ENCODE measurements around the gene TULP4. TPM values are rescaled to one million over a fixed set of nuclear protein-coding genes. Genes with fewer than 3 reads are reported as not detected.
"Not testable (repeated sequence)": the region's sequence is repeated elsewhere in the genome, so short reads cannot be mapped to it uniquely, and the experiment has no call there.

TULP4 gene
- total RNA-seq, 1 experiment from 2014 or later: 82.0 TPM

GRCh38 chr6:158524311-158524710 is 212.0 kb downstream of the TULP4 start:
- peaks cover 7% of the 10 kb centered on the region for H3K9me3 ChIP-seq (ENCODE audit: low read depth, low read length, poor library complexity, severe bottlenecking)
- intact Hi-C loops (cut with micrococcal nuclease; ENCODE audit: unreplicated experiment): no loop called here
- no TSS peak for BruUV-seq (replicated peaks)
- POLR2A ChIA-PET (ENCODE audit: low non-redundant PET): no interaction called here
- H3K36me3 ChIP-seq (ENCODE audit: insufficient read depth, low read length, poor library complexity, severe bottlenecking): no peaks in the 10 kb centered on the region
- no peak overlapping the region for H3K27ac ChIP-seq (ENCODE audit: low read depth, low read length, poor library complexity, severe bottlenecking)
- no peak for TF ChIP-seq EZH2 (IDR thresholded peaks at IDR 0.05; ENCODE audit: borderline replicate concordance, low read depth, low read length, poor library complexity, severe bottlenecking)
- TF ChIP-seq CTCF (conservative IDR thresholded peaks at IDR 0.05; ENCODE audit: low read depth, low read length): no peak
- H3K4me1 ChIP-seq (ENCODE audit: insufficient read depth, low read length, poor library complexity, severe bottlenecking): peaks cover 5% of the 10 kb centered on the region
- H3K4me3 ChIP-seq (ENCODE audit: low read depth, low read length, poor library complexity, severe bottlenecking): no peak overlapping the region
- CTCF ChIA-PET: no interaction called here
- no peak for DNase-seq (ENCODE audit: low spot score)
- no peaks in the 10 kb centered on the region for H3K27me3 ChIP-seq (replicated peaks; ENCODE audit: insufficient read depth, low read depth, low read length, poor library complexity)

GRCh38 chr6:158527858-158528257 is 215.6 kb downstream of the TULP4 start:
- H3K4me1 ChIP-seq (ENCODE audit: insufficient read depth, low read length, poor library complexity, severe bottlenecking); DNase-seq (ENCODE audit: low spot score); H3K27ac ChIP-seq (ENCODE audit: low read depth, low read length, poor library complexity, severe bottlenecking); BruUV-seq (replicated peaks); POLR2A ChIA-PET (ENCODE audit: low non-redundant PET); H3K27me3 ChIP-seq (replicated peaks; ENCODE audit: insufficient read depth, low read depth, low read length, poor library complexity); H3K4me3 ChIP-seq (ENCODE audit: low read depth, low read length, poor library complexity, severe bottlenecking); H3K9me3 ChIP-seq (ENCODE audit: low read depth, low read length, poor library complexity, severe bottlenecking); intact Hi-C loops (cut with micrococcal nuclease; ENCODE audit: unreplicated experiment); H3K36me3 ChIP-seq (ENCODE audit: insufficient read depth, low read length, poor library complexity, severe bottlenecking); CTCF ChIA-PET: not testable (repeated sequence)

- POLR2A ChIA-PET (ENCODE audit: low non-redundant PET): no interaction called here
- DNase-seq (ENCODE audit: low spot score): no peak
- Histone ChIP-seq H3K4me1 (ENCODE audit: insufficient read depth, low read length, poor library complexity, severe bottlenecking) (no peaks in the 10 kb centered on the region), H3K27ac (ENCODE audit: low read depth, low read length, poor library complexity, severe bottlenecking) (no peak overlapping the region), H3K36me3 (ENCODE audit: insufficient read depth, low read length, poor library complexity, severe bottlenecking) (no peaks in the 10 kb centered on the region), H3K4me3 (ENCODE audit: low read depth, low read length, poor library complexity, severe bottlenecking) (no peak overlapping the region), H3K9me3 (ENCODE audit: low read depth, low read length, poor library complexity, severe bottlenecking) (peaks cover 7% of the 10 kb centered on the region), H3K27me3 (replicated peaks; ENCODE audit: insufficient read depth, low read depth, low read length, poor library complexity) (no peaks in the 10 kb centered on the region)
- no TSS peak for BruUV-seq (replicated peaks)
- TF ChIP-seq CTCF (conservative IDR thresholded peaks at IDR 0.05; ENCODE audit: low read depth, low read length): no peak
- no peak for TF ChIP-seq EZH2 (IDR thresholded peaks at IDR 0.05; ENCODE audit: borderline replicate concordance, low read depth, low read length, poor library complexity, severe bottlenecking)
- intact Hi-C loops (cut with micrococcal nuclease; ENCODE audit: unreplicated experiment): no loop called here
- CTCF ChIA-PET: no interaction called here
Measured at GRCh38 chr6:158528826-158529225, 216.6 kb downstream of the TULP4 start.

DNA sequence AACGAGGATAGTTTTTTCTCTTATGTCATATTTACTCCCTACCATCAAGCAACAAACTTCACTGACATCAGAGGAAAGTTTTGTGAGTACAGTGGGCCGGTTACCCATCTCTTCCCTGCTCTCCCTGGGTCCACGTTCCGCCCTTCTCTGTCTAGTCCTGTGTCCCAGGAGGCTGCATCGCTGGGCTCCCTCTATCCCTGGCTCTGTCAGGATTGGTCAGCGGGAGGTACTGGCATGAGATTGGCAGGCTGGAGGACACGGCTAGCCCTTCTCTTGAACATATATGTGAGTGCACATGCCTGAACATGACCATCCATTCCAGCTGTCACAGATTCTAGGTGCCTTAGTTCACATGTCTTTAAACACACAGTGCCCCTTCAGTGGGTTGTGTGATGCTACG is 217.4 kb downstream of the TULP4 start:
- Histone ChIP-seq H3K9me3 (ENCODE audit: low read depth, low read length, poor library complexity, severe bottlenecking) (peaks cover 7% of the 10 kb centered on the region), H3K36me3 (ENCODE audit: insufficient read depth, low read length, poor library complexity, severe bottlenecking) (no peaks in the 10 kb centered on the region), H3K27ac (ENCODE audit: low read depth, low read length, poor library complexity, severe bottlenecking) (no peak overlapping the region), H3K27me3 (replicated peaks; ENCODE audit: insufficient read depth, low read depth, low read length, poor library complexity) (no peaks in the 10 kb centered on the region), H3K4me3 (ENCODE audit: low read depth, low read length, poor library complexity, severe bottlenecking) (no peak overlapping the region), H3K4me1 (ENCODE audit: insufficient read depth, low read length, poor library complexity, severe bottlenecking) (no peaks in the 10 kb centered on the region)
- ChIA-PET POLR2A (ENCODE audit: low non-redundant PET) (no interaction called here), CTCF (no interaction called here)
- no peak for TF ChIP-seq EZH2 (IDR thresholded peaks at IDR 0.05; ENCODE audit: borderline replicate concordance, low read depth, low read length, poor library complexity, severe bottlenecking)
- TF ChIP-seq CTCF (conservative IDR thresholded peaks at IDR 0.05; ENCODE audit: low read depth, low read length): no peak
- no TSS peak for BruUV-seq (replicated peaks)
- intact Hi-C loops (cut with micrococcal nuclease; ENCODE audit: unreplicated experiment): no loop called here
- no peak for DNase-seq (ENCODE audit: low spot score)

All from A673 (cell line).